Measurements from ENCODE around the gene NCLN.

DNA sequence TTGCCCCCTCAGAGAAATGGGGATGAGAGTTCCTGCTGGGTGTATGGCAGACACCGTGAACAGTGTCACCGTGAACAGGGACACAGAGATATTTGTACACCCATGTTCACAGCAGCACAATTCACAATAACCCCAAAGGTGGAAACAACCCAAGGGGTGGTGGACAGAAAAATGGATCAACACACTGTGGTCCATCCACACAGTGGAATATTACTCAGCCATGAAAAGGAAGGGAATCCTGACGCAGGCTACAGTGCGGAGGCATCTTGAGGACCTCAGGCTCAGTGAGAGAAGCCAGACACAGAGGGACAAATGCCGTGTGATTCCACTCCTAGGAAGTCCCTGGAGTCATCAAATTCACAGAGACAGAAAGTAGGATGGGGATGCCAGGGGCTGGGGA lies 31.1 kb downstream of the NCLN start:
- TF ChIP-seq ZZZ3 (IDR thresholded peaks at IDR 0.05) (no peak), PRMT5 (CRISPR knock-in tag; IDR thresholded peaks at IDR 0.05) (no peak), CREB1 (IDR thresholded peaks at IDR 0.05) (no peak), CREB1 (CRISPR knock-in tag; IDR thresholded peaks at IDR 0.05) (no peak), L3MBTL2 (IDR thresholded peaks at IDR 0.05) (no peak), SP1 (CRISPR knock-in tag; IDR thresholded peaks at IDR 0.05) (no peak), SIN3B (IDR thresholded peaks at IDR 0.05; ENCODE audit: low read depth) (no peak), ZNF165 (CRISPR knock-in tag; IDR thresholded peaks at IDR 0.05; ENCODE audit: borderline replicate concordance) (no peak)
- TF ChIP-seq, protein P1, sequence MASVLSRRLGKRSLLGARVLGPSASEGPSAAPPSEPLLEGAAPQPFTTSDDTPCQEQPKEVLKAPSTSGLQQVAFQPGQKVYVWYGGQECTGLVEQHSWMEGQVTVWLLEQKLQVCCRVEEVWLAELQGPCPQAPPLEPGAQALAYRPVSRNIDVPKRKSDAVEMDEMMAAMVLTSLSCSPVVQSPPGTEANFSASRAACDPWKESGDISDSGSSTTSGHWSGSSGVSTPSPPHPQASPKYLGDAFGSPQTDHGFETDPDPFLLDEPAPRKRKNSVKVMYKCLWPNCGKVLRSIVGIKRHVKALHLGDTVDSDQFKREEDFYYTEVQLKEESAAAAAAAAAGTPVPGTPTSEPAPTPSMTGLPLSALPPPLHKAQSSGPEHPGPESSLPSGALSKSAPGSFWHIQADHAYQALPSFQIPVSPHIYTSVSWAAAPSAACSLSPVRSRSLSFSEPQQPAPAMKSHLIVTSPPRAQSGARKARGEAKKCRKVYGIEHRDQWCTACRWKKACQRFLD (CRISPR knock-in tag; IDR thresholded peaks at IDR 0.05), result no peak
- TF ChIP-seq, protein P2, sequence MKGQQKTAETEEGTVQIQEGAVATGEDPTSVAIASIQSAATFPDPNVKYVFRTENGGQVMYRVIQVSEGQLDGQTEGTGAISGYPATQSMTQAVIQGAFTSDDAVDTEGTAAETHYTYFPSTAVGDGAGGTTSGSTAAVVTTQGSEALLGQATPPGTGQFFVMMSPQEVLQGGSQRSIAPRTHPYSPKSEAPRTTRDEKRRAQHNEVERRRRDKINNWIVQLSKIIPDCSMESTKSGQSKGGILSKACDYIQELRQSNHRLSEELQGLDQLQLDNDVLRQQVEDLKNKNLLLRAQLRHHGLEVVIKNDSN (CRISPR knock-in tag; IDR thresholded peaks at IDR 0.05), result no peak
- TF ChIP-seq, protein P3, sequence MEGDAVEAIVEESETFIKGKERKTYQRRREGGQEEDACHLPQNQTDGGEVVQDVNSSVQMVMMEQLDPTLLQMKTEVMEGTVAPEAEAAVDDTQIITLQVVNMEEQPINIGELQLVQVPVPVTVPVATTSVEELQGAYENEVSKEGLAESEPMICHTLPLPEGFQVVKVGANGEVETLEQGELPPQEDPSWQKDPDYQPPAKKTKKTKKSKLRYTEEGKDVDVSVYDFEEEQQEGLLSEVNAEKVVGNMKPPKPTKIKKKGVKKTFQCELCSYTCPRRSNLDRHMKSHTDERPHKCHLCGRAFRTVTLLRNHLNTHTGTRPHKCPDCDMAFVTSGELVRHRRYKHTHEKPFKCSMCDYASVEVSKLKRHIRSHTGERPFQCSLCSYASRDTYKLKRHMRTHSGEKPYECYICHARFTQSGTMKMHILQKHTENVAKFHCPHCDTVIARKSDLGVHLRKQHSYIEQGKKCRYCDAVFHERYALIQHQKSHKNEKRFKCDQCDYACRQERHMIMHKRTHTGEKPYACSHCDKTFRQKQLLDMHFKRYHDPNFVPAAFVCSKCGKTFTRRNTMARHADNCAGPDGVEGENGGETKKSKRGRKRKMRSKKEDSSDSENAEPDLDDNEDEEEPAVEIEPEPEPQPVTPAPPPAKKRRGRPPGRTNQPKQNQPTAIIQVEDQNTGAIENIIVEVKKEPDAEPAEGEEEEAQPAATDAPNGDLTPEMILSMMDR (IDR thresholded peaks at IDR 0.05 in 2 of 3, conservative IDR thresholded peaks at IDR 0.05 in 1 of 3; ENCODE audit: insufficient read depth in 2 of 3, low read depth in 1 of 3, low read length in 3 of 3), result no peak
- TF ChIP-seq, protein P4, sequence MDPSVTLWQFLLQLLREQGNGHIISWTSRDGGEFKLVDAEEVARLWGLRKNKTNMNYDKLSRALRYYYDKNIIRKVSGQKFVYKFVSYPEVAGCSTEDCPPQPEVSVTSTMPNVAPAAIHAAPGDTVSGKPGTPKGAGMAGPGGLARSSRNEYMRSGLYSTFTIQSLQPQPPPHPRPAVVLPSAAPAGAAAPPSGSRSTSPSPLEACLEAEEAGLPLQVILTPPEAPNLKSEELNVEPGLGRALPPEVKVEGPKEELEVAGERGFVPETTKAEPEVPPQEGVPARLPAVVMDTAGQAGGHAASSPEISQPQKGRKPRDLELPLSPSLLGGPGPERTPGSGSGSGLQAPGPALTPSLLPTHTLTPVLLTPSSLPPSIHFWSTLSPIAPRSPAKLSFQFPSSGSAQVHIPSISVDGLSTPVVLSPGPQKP (CRISPR knock-in tag; IDR thresholded peaks at IDR 0.05), result no peak
